Activated CD4-positive, alpha-beta memory T cell treated with anti-CD3 and anti-CD28 coated beads, Interleukin-2, amount 10 ng/mL, durations not matched to agents 7 days and 5 days (primary cell): Measurements from ENCODE around the gene PTPN18. TPM values are rescaled to one million over a fixed set of nuclear protein-coding genes. Genes with fewer than 3 reads are reported as not detected.
"Not testable (repeated sequence)": the region's sequence is repeated elsewhere in the genome, so short reads cannot be mapped to it uniquely, and the experiment has no call there.

Source experiments
- CTCF ChIA-PET: fragments of 350-600 bp; sonication (Branson Sonifier 250); formaldehyde crosslinking; loops from one replicate; lab custom pipeline; 2021; ENCODE audit warnings: antibody characterized with exemption, inconsistent platforms; lab: Charles Lee
- POLR2A ChIA-PET: fragments of 350-600 bp; sonication (Branson Sonifier 250); formaldehyde crosslinking; loops from one replicate; lab custom pipeline; 2021; ENCODE audit warnings: antibody characterized with exemption; lab: Charles Lee
- DNase-seq: peaks from one replicate; pipeline ENCODE4 v3.0.0-alpha.2; 2020
- H3K27ac Mint-ChIP-seq: one replicate; pipeline ENCODE4 v1.8.0; 2021; ENCODE audit warnings: mild to moderate bottlenecking, mixed read lengths
- H3K27me3 Mint-ChIP-seq: one replicate; pipeline ENCODE4 v1.8.0; 2021; ENCODE audit warnings: mixed read lengths
- H3K36me3 Mint-ChIP-seq: one replicate; pipeline ENCODE4 v1.8.0; 2021; ENCODE audit warnings: low read depth, mixed read lengths
- H3K4me1 Mint-ChIP-seq: one replicate; pipeline ENCODE4 v1.8.0; 2021; ENCODE audit warnings: mixed read lengths
- H3K4me3 Mint-ChIP-seq: one replicate; pipeline ENCODE4 v1.8.0; 2021; ENCODE audit warnings: mild to moderate bottlenecking, mixed read lengths
- H3K9me3 Mint-ChIP-seq: one replicate; pipeline ENCODE4 v1.8.0; 2021; ENCODE audit warnings: mixed read lengths
- total RNA-seq, 2 experiments: library from RNA; stranded (reverse); gene quantifications; one replicate each; pipeline ENCODE4 v1.2.3, GENCODE V29; 2021

The PTPN18 gene
- total RNA-seq, 2 experiments from 2014 or later, result 98.0 to 98.6 TPM

DNA sequence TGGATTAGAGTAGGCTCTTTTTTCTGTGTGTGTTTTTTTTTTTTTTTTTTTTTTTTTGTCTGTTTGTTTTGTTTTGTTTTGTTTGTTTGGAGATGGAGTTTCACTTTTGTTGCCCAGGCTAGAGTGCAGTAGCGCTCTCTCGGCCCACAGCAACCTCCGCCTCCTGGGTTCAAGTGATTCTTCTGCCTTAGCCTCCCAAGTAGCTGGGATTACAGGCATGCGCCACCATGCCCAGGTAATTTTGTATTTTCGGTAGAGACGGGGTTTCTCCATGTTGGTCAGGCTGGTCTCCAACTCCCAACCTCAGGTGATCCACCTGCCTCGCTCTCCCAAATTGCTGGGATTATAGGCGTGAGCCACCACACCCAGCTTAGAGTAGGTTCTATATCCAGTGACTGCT lies 22.6 kb upstream of the PTPN18 start:
- H3K36me3 Mint-ChIP-seq, DNase-seq, H3K9me3 Mint-ChIP-seq, H3K27ac Mint-ChIP-seq, H3K4me3 Mint-ChIP-seq: not testable (repeated sequence)
- H3K27me3 Mint-ChIP-seq, result peaks cover 29% of the 10 kb centered on the region
- ChIA-PET CTCF (interaction anchor here (0.6 to 5.4 kb wide), 10 partner anchors 9 to 405 kb away, joined by 3 to 56 read pairs (median 4); partner anchors contain the start of gene IMP4), POLR2A (interaction anchor here (1.3 to 1.7 kb wide), 2 partner anchors 9 to 177 kb away, joined by 4 to 6 read pairs; partner anchors contain the start of gene IMP4)
- peaks cover 16% of the 10 kb centered on the region for H3K4me1 Mint-ChIP-seq

DNA sequence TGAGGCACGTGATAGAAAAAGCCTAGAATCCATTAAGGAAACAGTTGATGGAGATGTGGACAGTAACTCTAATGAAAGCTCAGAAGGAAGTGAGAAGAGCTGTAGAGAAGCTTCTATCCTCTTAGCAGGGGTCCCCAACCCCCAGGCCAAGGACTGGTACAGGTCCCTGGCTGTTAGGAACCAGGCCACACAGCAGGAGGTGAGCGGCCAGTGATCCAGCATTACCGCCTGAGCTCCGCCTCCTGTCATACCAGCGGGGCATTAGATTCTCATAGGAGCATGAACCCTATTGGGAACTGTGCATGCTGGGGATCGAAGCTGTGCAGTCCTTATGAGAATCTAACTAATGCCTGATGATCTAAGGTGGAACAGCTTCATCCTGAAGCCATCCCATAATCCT lies 21.8 kb upstream of the PTPN18 start:
- Mint-ChIP-seq H3K4me1 (peaks cover 16% of the 10 kb centered on the region), H3K4me3 (no peak overlapping the region), H3K27ac (no peak overlapping the region), H3K27me3 (peaks cover 22% of the 10 kb centered on the region), H3K36me3 (peaks cover 12% of the 10 kb centered on the region), H3K9me3 (no peaks in the 10 kb centered on the region)
- DNase-seq, result no peak
- ChIA-PET POLR2A (interaction anchor here (1.3 to 1.7 kb wide), 2 partner anchors 9 to 178 kb away, joined by 4 to 6 read pairs; partner anchors contain the start of gene IMP4), CTCF (interaction anchor here (1.0 to 5.4 kb wide), 4 partner anchors 8 to 398 kb away, joined by 3 to 56 read pairs (median 28); partner anchors contain the start of gene IMP4)

DNA sequence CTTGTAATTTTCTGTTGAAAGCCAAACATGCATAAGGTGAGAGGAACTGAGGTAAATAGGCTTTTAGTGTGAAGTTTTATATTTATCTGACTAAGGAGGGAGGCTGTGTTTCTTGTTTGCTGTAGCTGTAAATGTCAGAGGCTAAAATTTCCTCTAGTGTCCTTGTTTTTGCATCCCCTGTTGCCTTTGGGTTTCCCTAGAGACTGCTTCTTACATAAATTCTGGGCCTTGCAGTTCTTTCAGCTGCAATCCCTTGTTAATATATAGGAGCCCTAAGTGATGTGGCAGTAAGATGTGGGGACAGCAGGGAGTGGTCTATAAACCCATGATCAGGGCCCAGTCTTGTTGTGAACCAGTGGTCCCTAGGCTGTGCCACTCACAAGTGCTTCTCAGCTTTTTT lies 20.6 kb upstream of the PTPN18 start:
- ChIA-PET POLR2A (interaction anchor here (1.7 kb wide), 1 partner anchor 7 kb away, joined by 6 read pairs; the partner anchor contains the start of gene IMP4), CTCF (no interaction called here)
- H3K36me3 Mint-ChIP-seq, result peaks cover 23% of the 10 kb centered on the region
- H3K27me3 Mint-ChIP-seq, result peaks cover 17% of the 10 kb centered on the region
- peaks cover 24% of the 10 kb centered on the region for H3K4me1 Mint-ChIP-seq
- no peak for DNase-seq
- no peak overlapping the region for H3K4me3 Mint-ChIP-seq
- H3K27ac Mint-ChIP-seq, result no peak overlapping the region
- H3K9me3 Mint-ChIP-seq, result no peaks in the 10 kb centered on the region

DNA sequence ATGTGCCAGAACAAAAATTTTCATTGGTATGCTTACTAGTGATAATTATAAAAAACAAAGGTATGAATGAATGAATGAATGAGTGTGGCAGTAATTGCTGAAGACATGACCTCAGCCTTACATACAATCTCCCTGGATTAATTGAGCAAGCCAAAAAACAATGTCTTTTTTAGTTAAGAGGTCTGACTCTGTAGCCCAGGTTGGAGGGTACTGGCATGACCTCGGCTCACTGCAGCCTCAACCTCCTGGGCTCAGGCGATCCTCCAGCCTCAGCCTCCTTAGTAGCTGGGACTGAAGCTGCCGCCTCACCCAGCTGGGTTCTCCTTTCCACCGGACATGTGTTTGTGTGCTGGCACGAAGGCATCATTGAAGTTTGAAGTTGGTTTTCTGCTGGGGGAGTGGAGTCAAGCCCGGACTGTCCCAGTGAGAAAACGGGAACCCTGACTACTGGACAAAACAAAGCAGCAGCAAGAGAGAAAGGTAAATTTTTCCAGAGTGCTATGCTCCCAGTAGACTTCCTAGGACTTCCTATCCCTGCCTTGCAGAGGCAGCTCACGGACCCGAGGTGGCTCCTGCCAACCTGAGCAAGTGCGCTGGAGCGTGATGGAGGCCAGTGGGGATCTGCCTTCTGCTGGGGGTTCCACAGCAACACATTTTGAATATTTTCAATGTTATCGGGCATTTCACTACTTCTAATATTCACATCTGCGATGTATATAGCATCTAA lies 19.5 kb upstream of the PTPN18 start:
- Mint-ChIP-seq H3K9me3 (no peaks in the 10 kb centered on the region), H3K4me3 (no peak overlapping the region), H3K4me1 (peaks cover 32% of the 10 kb centered on the region), H3K36me3 (peaks cover 30% of the 10 kb centered on the region), H3K27me3 (peaks cover 9% of the 10 kb centered on the region), H3K27ac (no peak overlapping the region)
- DNase-seq, result no peak
- ChIA-PET CTCF (interaction anchor here (0.6 to 1.0 kb wide), 3 partner anchors 20 to 400 kb away, joined by 3 read pairs; no protein-coding TSS in a partner anchor), POLR2A (interaction anchor here (1.0 to 1.6 kb wide), 2 partner anchors 37 to 152 kb away, joined by 3 to 5 read pairs; no protein-coding TSS in a partner anchor)

GRCh38 chr2:130336877-130337734 lies 18.8 kb upstream of the PTPN18 start:
- DNase-seq, result peak; percentile 73
- Mint-ChIP-seq H3K4me1 (peaks cover 36% of the 10 kb centered on the region), H3K27me3 (peaks cover 6% of the 10 kb centered on the region), H3K27ac (peak overlapping the region; percentile 53), H3K36me3 (peaks cover 31% of the 10 kb centered on the region), H3K9me3 (no peaks in the 10 kb centered on the region), H3K4me3 (peak overlapping the region; percentile 35)
- CTCF ChIA-PET, result interaction anchor here (0.6 to 1.0 kb wide), 4 partner anchors 19 to 401 kb away, joined by 3 read pairs; partner anchors contain the start of gene SMPD4
- POLR2A ChIA-PET, result interaction anchor here (1.0 to 1.6 kb wide), 2 partner anchors 36 to 153 kb away, joined by 3 to 5 read pairs; no protein-coding TSS in a partner anchor

DNA sequence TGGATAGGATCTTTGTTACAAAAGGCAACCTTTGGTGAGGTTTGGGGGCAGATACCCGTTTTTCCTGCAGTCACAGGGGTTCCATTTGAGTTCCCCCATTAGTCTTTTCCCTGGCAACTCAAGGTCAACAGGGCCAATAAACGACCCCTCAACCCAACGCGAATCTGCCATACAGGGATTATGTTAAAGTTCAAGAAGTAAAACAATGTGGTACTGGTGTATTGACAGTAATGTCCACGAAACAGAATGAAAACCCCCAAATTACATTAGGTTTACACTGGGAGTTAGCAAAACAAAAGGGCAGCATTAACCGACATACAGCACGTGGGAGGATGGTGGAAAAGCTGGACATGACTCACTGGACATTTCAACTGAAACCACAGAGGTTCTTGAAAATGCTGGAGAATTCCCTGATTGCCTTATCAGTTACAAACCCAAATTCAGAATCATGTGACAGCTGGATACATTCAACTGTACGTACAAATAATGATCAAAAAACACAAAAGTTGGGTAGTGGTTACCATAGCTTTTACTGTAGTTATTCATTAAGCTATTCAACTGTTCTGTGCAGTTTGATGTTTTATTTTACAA lies 18.0 kb upstream of the PTPN18 start:
- peaks cover 6% of the 10 kb centered on the region for H3K27me3 Mint-ChIP-seq
- no peaks in the 10 kb centered on the region for H3K9me3 Mint-ChIP-seq
- ChIA-PET CTCF (interaction anchor here (1.0 kb wide), 1 partner anchor 157 kb away, joined by 3 read pairs; the partner anchor contains the start of gene SMPD4), POLR2A (interaction anchor here (1.0 to 1.6 kb wide), 2 partner anchors 35 to 154 kb away, joined by 3 to 5 read pairs; no protein-coding TSS in a partner anchor)
- no peak overlapping the region for H3K4me3 Mint-ChIP-seq
- H3K4me1 Mint-ChIP-seq, result peaks cover 33% of the 10 kb centered on the region
- DNase-seq, result no peak
- H3K36me3 Mint-ChIP-seq, result peaks cover 34% of the 10 kb centered on the region
- no peak overlapping the region for H3K27ac Mint-ChIP-seq

GRCh38 chr2:130338793-130339345 lies 17.0 kb upstream of the PTPN18 start:
- H3K27me3 Mint-ChIP-seq, result peaks cover 3% of the 10 kb centered on the region
- H3K4me1 Mint-ChIP-seq, result peaks cover 40% of the 10 kb centered on the region
- H3K4me3 Mint-ChIP-seq, result no peak overlapping the region
- POLR2A ChIA-PET, result no interaction called here
- CTCF ChIA-PET, result no interaction called here
- H3K36me3 Mint-ChIP-seq, result peaks cover 35% of the 10 kb centered on the region
- DNase-seq, result peak; percentile 14
- H3K27ac Mint-ChIP-seq, result no peak overlapping the region
- H3K9me3 Mint-ChIP-seq, result no peaks in the 10 kb centered on the region

DNA sequence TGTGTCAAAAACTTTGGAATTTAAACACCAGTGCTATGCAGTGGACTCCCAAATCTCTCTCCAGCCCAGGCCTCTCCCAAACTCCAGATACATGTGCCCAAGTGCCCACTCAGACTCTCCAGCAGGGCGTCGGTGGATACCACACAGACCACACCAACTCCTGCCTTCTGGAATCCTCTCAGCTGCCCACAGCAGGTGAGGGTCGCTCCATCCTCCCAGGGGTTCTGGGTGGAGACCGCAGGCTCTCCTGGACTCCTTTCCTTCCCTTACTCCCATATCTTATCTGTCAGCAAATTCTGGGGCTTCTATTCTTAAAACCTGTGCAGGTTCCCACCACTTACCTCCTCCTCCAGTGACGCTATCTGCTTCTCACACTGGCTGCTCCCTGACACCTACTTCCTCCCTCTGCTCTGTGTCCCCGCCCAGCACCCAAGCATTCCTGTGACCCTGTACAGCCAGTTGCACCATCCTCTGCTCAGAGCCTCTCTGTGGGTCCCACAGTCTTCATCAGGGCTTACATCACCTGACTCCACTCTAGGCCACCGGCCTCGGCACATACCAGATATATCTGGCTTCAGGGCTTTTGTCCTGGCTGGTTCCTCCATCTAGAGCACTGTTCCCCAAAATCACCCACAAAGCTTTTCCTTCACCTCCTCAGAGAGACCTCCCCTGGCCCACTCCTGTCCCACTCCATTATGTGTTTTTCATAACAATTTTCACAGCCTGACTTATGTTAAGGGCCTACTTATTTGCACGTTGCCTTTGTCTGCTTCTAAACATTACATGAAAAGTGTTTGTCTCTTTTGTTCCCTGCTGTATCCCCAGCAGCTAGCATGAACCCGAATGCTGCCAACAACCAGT lies 15.7 kb upstream of the PTPN18 start:
- Mint-ChIP-seq H3K27me3 (no peaks in the 10 kb centered on the region), H3K9me3 (no peaks in the 10 kb centered on the region), H3K4me3 (no peak overlapping the region), H3K36me3 (peaks cover 43% of the 10 kb centered on the region), H3K4me1 (peaks cover 47% of the 10 kb centered on the region), H3K27ac (no peak overlapping the region)
- POLR2A ChIA-PET, result interaction anchor here (3.8 to 4.0 kb wide), 2 partner anchors 13 to 158 kb away, joined by 52 to 58 read pairs; partner anchors contain the start of genes MZT2B, PTPN18 and SMPD4
- DNase-seq, result peak; percentile 13
- CTCF ChIA-PET, result interaction anchor here (3.3 kb wide), 1 partner anchor 8 kb away, joined by 45 read pairs; no protein-coding TSS in a partner anchor

GRCh38 chr2:130341562-130342019 lies 14.3 kb upstream of the PTPN18 start:
- H3K36me3 Mint-ChIP-seq, result peaks cover 58% of the 10 kb centered on the region
- peak overlapping the region; percentile 99 for H3K4me3 Mint-ChIP-seq
- no peaks in the 10 kb centered on the region for H3K27me3 Mint-ChIP-seq

GRCh38 chr2:130342020-130342532 lies 13.8 kb upstream of the PTPN18 start:
- DNase-seq, result peak; percentile 86
- Mint-ChIP-seq H3K9me3 (no peaks in the 10 kb centered on the region), H3K27ac (peak overlapping the region; percentile 96), H3K4me3 (peak overlapping the region; percentile 99), H3K36me3 (peaks cover 61% of the 10 kb centered on the region), H3K27me3 (no peaks in the 10 kb centered on the region), H3K4me1 (peaks cover 48% of the 10 kb centered on the region)
- CTCF ChIA-PET, result interaction anchor here (0.8 to 3.3 kb wide), 9 partner anchors 10 to 1151 kb away, joined by 3 to 45 read pairs (median 4); partner anchors contain the start of genes MZT2B and SMPD4
- POLR2A ChIA-PET, result interaction anchor here (1.0 to 4.0 kb wide), 17 partner anchors 8 to 751 kb away, joined by 3 to 60 read pairs (median 8); partner anchors contain the start of genes FAM168B, MZT2B, PTPN18 and SMPD4

More at GRCh38 chr2:130341562-130342019, 14.3 kb upstream of the PTPN18 start:
- peak; percentile 40 for DNase-seq
- Mint-ChIP-seq H3K27ac (peak overlapping the region; percentile 96), H3K4me1 (peaks cover 51% of the 10 kb centered on the region), H3K9me3 (no peaks in the 10 kb centered on the region)
- POLR2A ChIA-PET, result interaction anchor here (1.0 to 4.0 kb wide), 12 partner anchors 10 to 751 kb away, joined by 3 to 60 read pairs (median 8); partner anchors contain the start of genes FAM168B, MZT2B, PTPN18 and SMPD4
- CTCF ChIA-PET, result interaction anchor here (0.8 to 3.3 kb wide), 7 partner anchors 10 to 1151 kb away, joined by 3 to 45 read pairs (median 3); partner anchors contain the start of genes MZT2B and SMPD4
